ENCODE data around the gene VSNL1. TPM values are rescaled to one million over a fixed set of nuclear protein-coding genes. Genes with fewer than 3 reads are reported as not detected.

VSNL1 gene
- total RNA-seq, 1 donor from 2014 or later, result not detected

DNA sequence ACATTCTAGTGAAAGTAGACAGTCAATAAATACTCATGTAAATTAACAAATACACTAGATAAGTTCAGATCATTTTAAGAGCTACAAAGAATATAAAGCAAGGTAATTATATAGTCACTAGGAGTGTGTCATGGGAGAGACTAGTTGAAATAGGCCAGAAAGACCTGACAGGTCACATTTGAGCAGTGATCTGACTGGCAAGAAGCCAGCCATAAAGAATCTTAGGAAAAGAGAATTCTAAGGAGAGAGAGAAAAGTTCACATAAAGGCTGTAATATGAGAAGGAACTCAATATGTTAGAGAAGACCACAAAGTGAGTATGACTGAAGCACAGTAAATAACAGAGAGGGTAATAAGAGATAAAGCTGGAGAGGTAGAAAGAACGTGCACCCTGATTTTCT is 31.2 kb downstream of the VSNL1 start:
- TF ChIP-seq, protein P1, sequence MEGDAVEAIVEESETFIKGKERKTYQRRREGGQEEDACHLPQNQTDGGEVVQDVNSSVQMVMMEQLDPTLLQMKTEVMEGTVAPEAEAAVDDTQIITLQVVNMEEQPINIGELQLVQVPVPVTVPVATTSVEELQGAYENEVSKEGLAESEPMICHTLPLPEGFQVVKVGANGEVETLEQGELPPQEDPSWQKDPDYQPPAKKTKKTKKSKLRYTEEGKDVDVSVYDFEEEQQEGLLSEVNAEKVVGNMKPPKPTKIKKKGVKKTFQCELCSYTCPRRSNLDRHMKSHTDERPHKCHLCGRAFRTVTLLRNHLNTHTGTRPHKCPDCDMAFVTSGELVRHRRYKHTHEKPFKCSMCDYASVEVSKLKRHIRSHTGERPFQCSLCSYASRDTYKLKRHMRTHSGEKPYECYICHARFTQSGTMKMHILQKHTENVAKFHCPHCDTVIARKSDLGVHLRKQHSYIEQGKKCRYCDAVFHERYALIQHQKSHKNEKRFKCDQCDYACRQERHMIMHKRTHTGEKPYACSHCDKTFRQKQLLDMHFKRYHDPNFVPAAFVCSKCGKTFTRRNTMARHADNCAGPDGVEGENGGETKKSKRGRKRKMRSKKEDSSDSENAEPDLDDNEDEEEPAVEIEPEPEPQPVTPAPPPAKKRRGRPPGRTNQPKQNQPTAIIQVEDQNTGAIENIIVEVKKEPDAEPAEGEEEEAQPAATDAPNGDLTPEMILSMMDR (conservative IDR thresholded peaks at IDR 0.05; ENCODE audit: low read depth, low read length), result no peak
- DNase-seq (ENCODE audit: low read depth), result no peak
- H3K4me3 ChIP-seq (ENCODE audit: low read depth, low read length), result no peak overlapping the region

DNA sequence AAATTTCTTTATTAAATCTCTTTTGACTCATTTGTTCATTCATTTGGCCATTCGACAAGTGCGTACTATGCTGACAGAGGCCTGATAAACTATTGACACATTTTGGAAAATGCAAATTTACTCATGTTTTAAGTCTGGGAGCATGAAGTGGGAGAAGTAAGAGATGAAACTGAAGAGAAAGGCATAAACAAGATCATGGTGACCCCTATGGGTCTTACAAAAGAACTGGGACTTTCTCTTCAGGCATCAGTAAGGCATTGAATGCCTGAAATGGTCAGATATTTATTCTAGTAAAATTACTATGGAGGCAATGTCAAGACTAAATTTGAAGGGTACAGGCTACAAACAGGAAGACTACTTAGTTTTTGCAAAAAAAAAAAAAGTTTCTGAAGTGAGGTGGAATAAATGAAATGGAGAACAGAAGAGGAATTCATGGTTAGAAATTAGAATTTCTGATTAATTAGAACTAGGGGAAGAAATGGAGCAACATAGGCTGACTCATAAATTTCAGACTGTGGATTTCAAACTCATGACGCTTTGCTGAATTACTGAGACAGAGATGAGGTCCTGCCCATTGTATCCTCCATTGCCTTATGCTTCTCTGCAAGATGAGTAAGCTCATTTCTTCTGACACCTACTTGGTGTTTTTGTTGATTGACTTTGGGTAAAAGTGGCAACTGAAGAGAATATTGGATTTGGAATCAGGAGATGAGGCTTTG is 32.7 kb downstream of the VSNL1 start:
- peak; percentile 56 for DNase-seq (ENCODE audit: low read depth)
- TF ChIP-seq, protein P1 (conservative IDR thresholded peaks at IDR 0.05; ENCODE audit: low read depth, low read length), result peak; percentile 53

DNA sequence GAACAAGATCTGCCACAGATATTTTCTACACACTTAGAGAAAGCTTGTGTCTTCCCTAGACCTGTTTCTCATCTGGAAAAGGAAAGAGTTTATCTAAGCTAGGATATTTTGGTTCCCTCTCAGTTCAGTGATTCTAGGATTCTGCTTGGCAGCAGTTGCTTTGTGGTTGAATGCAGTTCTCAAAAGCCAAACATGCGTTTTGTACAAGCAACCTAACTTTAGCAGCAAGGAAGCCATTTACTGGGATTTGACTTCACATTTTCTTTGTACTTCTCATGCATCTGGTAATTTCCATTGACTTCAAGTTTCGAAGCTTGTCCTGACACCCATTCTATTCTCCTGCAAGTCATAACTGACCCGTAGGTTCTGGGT is 33.3 kb downstream of the VSNL1 start:
- DNase-seq (ENCODE audit: low read depth), result no peak
- no peak overlapping the region for H3K4me3 ChIP-seq (ENCODE audit: low read depth, low read length)
- TF ChIP-seq, protein P1 (conservative IDR thresholded peaks at IDR 0.05; ENCODE audit: low read depth, low read length), result no peak

More for the DNA sequence above, 32.7 kb downstream of the VSNL1 start:
- H3K4me3 ChIP-seq (ENCODE audit: low read depth, low read length), result no peak overlapping the region

DNA sequence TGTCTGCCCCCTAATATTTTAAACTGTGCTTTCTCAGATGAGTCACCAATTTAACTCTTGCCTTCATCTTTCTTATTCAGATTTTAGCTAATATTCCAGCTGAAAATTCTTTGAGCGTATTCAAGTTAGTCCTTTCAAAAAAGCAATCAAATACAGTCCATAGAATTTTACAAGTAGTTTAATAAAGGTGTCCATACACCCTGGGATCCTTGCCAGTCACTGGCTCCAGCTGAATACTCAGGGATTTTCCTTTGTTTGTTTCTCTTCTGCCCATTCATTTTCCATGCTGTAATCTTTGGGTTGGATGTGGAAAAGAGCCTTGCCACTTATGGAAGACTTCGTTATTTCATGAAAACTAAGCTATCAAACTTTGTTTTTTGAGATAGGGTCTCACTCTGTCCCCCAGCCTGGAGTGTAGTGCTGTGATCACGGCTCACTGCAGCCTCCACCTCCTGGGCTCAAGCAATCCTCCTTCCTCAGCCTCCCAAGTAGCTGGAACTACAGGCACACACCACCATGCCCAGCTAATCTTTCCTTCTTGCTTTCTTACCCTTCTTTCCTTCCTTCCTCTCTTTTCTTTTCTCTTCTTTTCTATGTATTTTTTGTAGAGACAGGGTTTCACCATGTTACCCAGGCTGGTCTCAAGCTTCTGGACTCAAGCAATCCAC is 34.0 kb downstream of the VSNL1 start:
- no peak for DNase-seq (ENCODE audit: low read depth)
- H3K4me3 ChIP-seq (ENCODE audit: low read depth, low read length), result no peak overlapping the region
- TF ChIP-seq, protein P1 (conservative IDR thresholded peaks at IDR 0.05; ENCODE audit: low read depth, low read length), result no peak

DNA sequence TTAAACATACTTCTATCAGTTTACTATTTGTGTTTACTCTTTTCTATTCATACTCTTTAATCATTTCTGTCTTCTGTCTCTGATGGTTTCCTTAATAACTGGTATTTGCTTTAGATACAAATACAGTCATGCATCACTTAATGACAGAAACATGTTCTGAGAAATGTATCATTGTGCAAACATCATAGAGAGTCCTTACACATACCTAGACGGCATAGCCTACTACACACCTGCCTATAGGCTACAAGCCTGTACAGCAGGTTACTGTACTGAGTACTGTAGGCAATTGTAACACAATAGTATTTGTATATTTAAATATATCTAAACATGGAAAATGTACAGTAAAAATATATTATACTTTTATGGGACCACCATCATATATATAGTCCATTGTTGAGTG is 36.3 kb downstream of the VSNL1 start:
- DNase-seq (ENCODE audit: low read depth), result no peak
- TF ChIP-seq, protein P1 (conservative IDR thresholded peaks at IDR 0.05; ENCODE audit: low read depth, low read length), result no peak
- no peak overlapping the region for H3K4me3 ChIP-seq (ENCODE audit: low read depth, low read length)

DNA sequence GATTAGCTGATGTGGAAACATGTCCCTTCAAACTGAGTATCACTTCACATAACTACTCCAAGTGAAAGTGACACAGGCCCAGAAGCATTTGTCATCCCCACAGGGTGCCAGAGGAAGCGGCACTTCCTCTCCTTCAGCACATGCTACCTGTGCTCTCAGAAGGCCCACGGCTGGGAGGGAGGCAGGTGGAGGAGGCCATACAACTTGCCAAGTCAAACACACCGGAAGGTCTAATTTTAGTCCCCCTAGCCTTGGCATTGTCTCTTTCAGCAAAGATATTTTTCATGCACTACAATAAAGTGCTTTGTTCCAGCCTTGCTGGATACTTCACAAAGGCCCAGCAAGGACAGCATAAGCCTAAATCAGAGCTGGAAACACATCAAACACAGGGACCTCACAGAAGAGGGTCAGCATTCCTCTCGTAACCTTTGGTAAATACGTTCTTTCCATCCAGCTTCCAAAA is 38.0 kb downstream of the VSNL1 start:
- DNase-seq (ENCODE audit: low read depth), result no peak
- no peak overlapping the region for H3K4me3 ChIP-seq (ENCODE audit: low read depth, low read length)
- TF ChIP-seq, protein P1 (conservative IDR thresholded peaks at IDR 0.05; ENCODE audit: low read depth, low read length), result no peak

Data from epithelial cell of proximal tubule (primary cell).